GM12801 (cell line): ENCODE measurements around the gene OSTN.

Experiments used
- CTCF ChIP-seq: IDR thresholded peaks from one replicate; pipeline ENCODE4 v1.5.1; 2011; ENCODE audit warnings: control low read depth; ENCODE audit not compliant: insufficient read length; ENCODE audit errors: extremely low read depth

Gene OSTN

GRCh38 chr3:191306428-191306827, 107.4 kb downstream of the OSTN start:
- no peak for TF ChIP-seq CTCF

GRCh38 chr3:191307341-191307740, 108.3 kb downstream of the OSTN start:
- TF ChIP-seq CTCF, result no peak

GRCh38 chr3:191313296-191313695, 114.3 kb downstream of the OSTN start:
- TF ChIP-seq CTCF, result no peak

- no peak for TF ChIP-seq CTCF
Measured at GRCh38 chr3:191314109-191314728, 115.2 kb downstream of the OSTN start.
